HUES64 (cell line): ENCODE measurements around the gene ZAR1L.

Source experiments
- H3K27ac ChIP-seq: 2 replicates; pipeline ENCODE4 v1.7.0; 2013; ENCODE audit warnings: low read depth, low read length, inconsistent platforms
- H3K27me3 ChIP-seq: 2 replicates; pipeline ENCODE4 v1.6.1; 2013; ENCODE audit warnings: mild to moderate bottlenecking, low read length; ENCODE audit not compliant: insufficient read depth
- H3K36me3 ChIP-seq: 2 replicates; pipeline ENCODE4 v1.6.1; 2013; ENCODE audit warnings: mild to moderate bottlenecking, low read length; ENCODE audit not compliant: insufficient read depth
- H3K4me1 ChIP-seq: 2 replicates; pipeline ENCODE4 v1.6.1; 2013; ENCODE audit warnings: mild to moderate bottlenecking, low read length, moderate library complexity; ENCODE audit not compliant: insufficient read depth
- H3K4me3 ChIP-seq: 2 replicates; pipeline ENCODE4 v1.5.1; 2013; ENCODE audit warnings: mild to moderate bottlenecking, low read length, moderate library complexity
- H3K9ac ChIP-seq: 2 replicates; pipeline ENCODE4 v1.6.1; 2013; ENCODE audit warnings: mild to moderate bottlenecking, low read depth, low read length
- H3K9me3 ChIP-seq: 2 replicates; pipeline ENCODE4 v1.6.1; 2013; ENCODE audit warnings: low read depth, low read length; ENCODE audit not compliant: insufficient read depth
- WGBS: fragments of 150-250, 120-280 bp; methylation state at CpG from one replicate; pipeline ENCODE4 v1.1.7; 2013; ENCODE audit warnings: missing lambda C conversion rate; 5-methylcytosine and 5-hydroxymethylcytosine counted together

The ZAR1L gene

DNA sequence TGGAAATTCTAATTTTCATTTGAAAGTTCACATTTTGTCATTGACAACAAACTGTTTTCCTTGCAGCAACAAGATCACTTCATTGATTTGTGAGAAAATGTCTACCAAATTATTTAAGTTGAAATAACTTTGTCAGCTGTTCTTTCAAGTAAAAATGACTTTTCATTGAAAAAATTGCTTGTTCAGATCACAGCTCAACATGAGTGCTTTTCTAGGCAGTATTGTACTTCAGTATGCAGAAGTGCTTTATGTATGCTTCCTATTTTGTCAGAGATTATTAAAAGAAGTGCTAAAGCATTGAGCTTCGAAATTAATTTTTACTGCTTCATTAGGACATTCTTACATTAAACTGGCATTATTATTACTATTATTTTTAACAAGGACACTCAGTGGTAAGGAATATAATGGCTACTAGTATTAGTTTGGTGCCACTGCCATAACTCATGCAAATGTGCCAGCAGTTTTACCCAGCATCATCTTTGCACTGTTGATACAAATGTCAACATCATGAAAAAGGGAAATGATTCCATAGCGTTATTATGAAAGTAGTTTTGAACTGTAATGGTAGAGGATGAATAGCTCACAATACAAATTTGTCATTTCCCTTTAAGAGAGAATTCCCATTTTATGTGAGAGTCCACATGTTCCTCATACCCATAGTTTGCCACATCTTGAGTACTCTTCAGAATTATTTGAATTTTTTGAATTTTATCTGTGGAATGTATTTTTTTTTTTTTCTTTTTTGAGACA is 2.7 kb upstream of the ZAR1L start:
- no peak overlapping the region for H3K9ac ChIP-seq
- no peak overlapping the region for H3K4me3 ChIP-seq
- H3K4me1 ChIP-seq = peaks cover 7% of the 10 kb centered on the region; the same call in 1 of the 2 replicates
- H3K36me3 ChIP-seq = peaks cover 43% of the 10 kb centered on the region
- no peak overlapping the region for H3K27ac ChIP-seq
- WGBS = no CpG with 5 or more reads among the region's 2 CpGs
- no peaks in the 10 kb centered on the region for H3K9me3 ChIP-seq
- no peaks in the 10 kb centered on the region for H3K27me3 ChIP-seq

- Histone ChIP-seq H3K36me3 (peaks cover 30% of the 10 kb centered on the region), H3K4me3 (peak overlapping the region; percentile 83), H3K27me3 (no peaks in the 10 kb centered on the region), H3K4me1 (peaks cover 7% of the 10 kb centered on the region; the same call in 1 of the 2 replicates), H3K9ac (peak overlapping the region; percentile 98; the same call in 1 of the 2 replicates), H3K27ac (no peak overlapping the region), H3K9me3 (no peaks in the 10 kb centered on the region)
- 87% methylated on average over 3 of the region's 6 CpGs for WGBS
These were observed 1.3 kb upstream of the ZAR1L start for GRCh38 chr13:32316501-32316900.

- WGBS = 7% methylated on average over 13 of the region's 13 CpGs
- H3K27me3 ChIP-seq = no peaks in the 10 kb centered on the region
- peak overlapping the region; percentile 98 for H3K9ac ChIP-seq
- H3K4me3 ChIP-seq = peak overlapping the region; percentile 83
- peaks cover 25% of the 10 kb centered on the region for H3K36me3 ChIP-seq
- H3K9me3 ChIP-seq = no peaks in the 10 kb centered on the region
- peaks cover 7% of the 10 kb centered on the region; the same call in 1 of the 2 replicates for H3K4me1 ChIP-seq
- H3K27ac ChIP-seq = peak overlapping the region; percentile 95
These were observed 821 bp upstream of the ZAR1L start for GRCh38 chr13:32316028-32316339.

GRCh38 chr13:32314271-32315237 is 609 bp downstream of the ZAR1L start:
- Histone ChIP-seq H3K36me3 (peaks cover 11% of the 10 kb centered on the region), H3K9me3 (no peaks in the 10 kb centered on the region), H3K27ac (peak overlapping the region; percentile 95), H3K27me3 (no peaks in the 10 kb centered on the region), H3K4me1 (peaks cover 7% of the 10 kb centered on the region; the same call in 1 of the 2 replicates), H3K4me3 (peak overlapping the region; percentile 83), H3K9ac (peak overlapping the region; percentile 98)
- WGBS = 79% methylated on average over 32 of the region's 32 CpGs

DNA sequence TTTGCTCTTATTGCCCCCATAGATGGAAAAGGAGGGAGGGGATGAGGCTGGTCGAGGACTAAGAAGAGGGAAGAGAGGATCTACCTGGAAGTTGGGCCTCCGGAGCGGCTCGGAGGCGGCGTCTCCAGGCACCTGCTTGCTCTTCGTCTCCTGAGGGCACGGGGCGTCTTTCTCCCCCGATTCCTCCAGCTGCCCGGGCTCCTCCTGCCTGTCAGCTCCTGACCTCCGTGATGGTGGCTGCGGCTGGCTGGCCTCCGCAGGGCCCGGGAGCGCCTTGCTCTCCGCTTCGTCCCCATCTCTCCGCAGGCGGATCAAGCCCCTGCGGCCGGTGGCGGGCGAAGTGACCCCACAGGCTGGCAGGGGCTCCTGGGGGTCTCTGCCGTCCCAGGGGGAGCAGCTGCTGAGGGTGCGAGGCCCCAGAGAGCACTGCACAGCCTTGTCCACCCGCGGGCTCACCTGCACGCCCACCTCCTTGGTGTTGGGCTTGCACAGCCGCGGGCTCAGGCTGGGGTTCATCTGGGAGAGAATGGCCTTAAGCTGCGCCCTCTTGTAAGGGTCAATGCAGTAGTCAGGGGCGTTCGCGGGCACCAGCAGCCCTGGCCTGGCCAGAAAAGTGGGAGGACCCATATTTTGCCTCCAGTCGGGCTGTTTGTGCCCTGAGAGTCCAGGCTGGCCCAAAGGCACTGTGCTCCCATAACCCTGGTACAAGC is 3.8 kb downstream of the ZAR1L start:
- Histone ChIP-seq H3K27ac (no peak overlapping the region), H3K4me3 (no peak overlapping the region), H3K4me1 (peaks cover 4% of the 10 kb centered on the region; the same call in 1 of the 2 replicates), H3K27me3 (no peaks in the 10 kb centered on the region), H3K9me3 (no peaks in the 10 kb centered on the region), H3K9ac (no peak overlapping the region), H3K36me3 (no peaks in the 10 kb centered on the region)
- WGBS = 93% methylated on average over 36 of the region's 36 CpGs

DNA sequence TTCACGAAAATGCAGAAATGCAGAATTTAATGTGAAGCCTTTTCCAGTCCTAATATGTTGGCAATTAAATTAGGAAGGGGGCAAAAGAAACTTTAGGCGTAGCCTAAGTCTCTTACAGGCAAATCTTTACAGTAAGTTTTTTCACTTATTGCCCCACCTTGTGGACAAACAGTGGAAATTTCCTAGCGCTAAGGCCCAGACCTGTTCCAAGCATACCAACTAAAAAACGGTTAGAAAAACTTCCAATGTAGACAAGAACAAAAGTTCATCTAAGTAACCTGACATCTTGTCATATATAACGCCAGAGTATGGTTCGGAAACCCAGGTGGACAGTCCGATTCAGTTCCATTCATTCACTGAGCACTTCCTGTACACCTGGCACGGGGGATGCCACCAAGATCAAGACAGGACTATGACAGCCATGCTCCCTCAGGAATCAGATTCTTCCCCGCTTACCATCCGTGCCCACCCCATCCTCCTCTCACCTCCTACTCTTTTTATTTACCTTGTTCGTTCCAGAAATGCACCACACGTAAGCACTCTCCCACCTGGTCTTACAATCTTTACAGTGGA is 4.9 kb downstream of the ZAR1L start:
- Histone ChIP-seq H3K36me3 (no peaks in the 10 kb centered on the region), H3K4me3 (no peak overlapping the region), H3K9ac (no peak overlapping the region), H3K27me3 (no peaks in the 10 kb centered on the region), H3K4me1 (no peaks in the 10 kb centered on the region), H3K9me3 (no peaks in the 10 kb centered on the region), H3K27ac (no peak overlapping the region)
- 57% methylated on average over 12 of the region's 12 CpGs for WGBS

GRCh38 chr13:32309312-32310133 is 5.6 kb downstream of the ZAR1L start:
- Histone ChIP-seq H3K36me3 (no peaks in the 10 kb centered on the region), H3K4me1 (no peaks in the 10 kb centered on the region), H3K27ac (no peak overlapping the region), H3K9ac (no peak overlapping the region), H3K9me3 (no peaks in the 10 kb centered on the region), H3K4me3 (no peak overlapping the region), H3K27me3 (no peaks in the 10 kb centered on the region)
- WGBS = 79% methylated on average over 10 of the region's 10 CpGs

DNA sequence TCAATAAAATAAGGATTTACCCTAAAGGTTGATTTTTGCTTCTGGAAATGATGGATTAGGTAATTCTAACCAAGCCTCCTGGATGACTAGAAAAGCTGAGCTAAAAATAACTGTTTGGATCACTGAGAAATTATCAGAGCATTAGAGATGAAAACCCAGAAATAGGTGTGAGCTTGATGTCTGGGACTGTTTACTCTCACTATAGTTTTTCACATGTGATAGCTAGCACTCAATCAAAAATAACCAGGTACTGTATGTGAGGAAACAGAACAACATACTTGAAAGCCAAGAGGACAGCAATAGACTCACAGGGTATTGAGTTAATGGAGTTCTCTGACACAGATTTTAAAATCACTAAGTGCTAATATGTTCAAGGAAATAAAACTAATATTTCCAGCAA is 9.5 kb downstream of the ZAR1L start:
- Histone ChIP-seq H3K27ac (no peak overlapping the region), H3K27me3 (no peaks in the 10 kb centered on the region), H3K36me3 (no peaks in the 10 kb centered on the region), H3K4me3 (no peak overlapping the region), H3K4me1 (no peaks in the 10 kb centered on the region), H3K9ac (no peak overlapping the region), H3K9me3 (no peaks in the 10 kb centered on the region)

- H3K27ac ChIP-seq = no peak overlapping the region
- no peaks in the 10 kb centered on the region for H3K9me3 ChIP-seq
- no peak overlapping the region for H3K9ac ChIP-seq
- H3K4me1 ChIP-seq = no peaks in the 10 kb centered on the region; the same call in 1 of the 2 replicates
- no peak overlapping the region for H3K4me3 ChIP-seq
- 83% methylated on average over 2 of the region's 2 CpGs for WGBS
- H3K27me3 ChIP-seq = no peaks in the 10 kb centered on the region
- H3K36me3 ChIP-seq = no peaks in the 10 kb centered on the region
These were observed 12.7 kb downstream of the ZAR1L start for GRCh38 chr13:32302461-32302860.

DNA sequence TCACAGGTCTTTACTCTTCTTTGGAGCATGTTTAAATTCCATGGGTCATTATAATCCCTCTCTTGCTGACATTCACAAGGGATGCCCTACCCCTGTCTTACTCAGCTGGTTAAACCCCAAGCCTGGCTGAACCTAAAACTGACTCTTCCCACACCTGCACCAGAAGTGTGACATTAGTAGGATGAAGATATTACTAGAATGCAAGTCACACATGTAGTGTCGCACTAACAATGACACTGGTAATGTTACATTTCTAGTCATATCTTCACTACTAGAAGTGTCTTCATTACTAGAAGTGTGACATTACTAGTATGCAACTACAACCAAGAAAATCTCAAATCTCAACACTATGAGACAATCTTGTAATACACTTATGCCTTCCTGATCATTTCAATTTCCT is 14.2 kb downstream of the ZAR1L start:
- 100% methylated on average over 1 of the region's 1 CpG for WGBS
- Histone ChIP-seq H3K36me3 (no peaks in the 10 kb centered on the region), H3K9me3 (no peaks in the 10 kb centered on the region), H3K27me3 (no peaks in the 10 kb centered on the region), H3K4me1 (no peaks in the 10 kb centered on the region; the same call in 1 of the 2 replicates), H3K27ac (no peak overlapping the region), H3K4me3 (no peak overlapping the region), H3K9ac (no peak overlapping the region)
